ENCODE data around the gene PALLD.
"Not testable (repeated sequence)": the region's sequence is repeated elsewhere in the genome, so short reads cannot be mapped to it uniquely, and the experiment has no call there.

Gene PALLD

DNA sequence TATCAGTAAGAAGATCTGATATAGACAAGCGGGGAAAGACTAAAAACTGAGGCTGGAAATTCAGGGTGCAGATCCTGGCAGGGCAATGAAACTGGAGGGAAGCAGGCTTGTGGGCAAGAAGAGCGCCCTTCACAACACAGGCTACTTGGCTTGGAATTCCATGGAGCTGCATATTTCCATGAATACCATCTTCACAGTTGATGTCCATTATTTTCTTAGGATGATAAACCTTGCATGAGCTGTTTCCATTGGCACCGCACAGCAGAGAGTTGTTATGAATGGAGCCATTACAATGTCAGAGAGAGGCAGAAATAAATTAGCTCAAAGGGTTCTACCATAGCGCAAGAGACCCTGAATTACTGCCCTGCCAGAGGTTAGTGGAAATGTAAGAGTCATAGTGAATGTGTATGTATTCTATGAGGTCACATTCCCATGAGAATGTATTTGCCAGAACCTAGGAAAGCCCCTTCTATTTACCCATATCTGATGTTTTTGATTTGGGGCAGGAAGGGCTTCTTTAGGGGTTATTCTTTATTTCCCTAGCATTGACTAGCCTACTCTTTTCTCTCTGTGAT is 215.6 kb downstream of the PALLD start:
- DNase-seq: no peak

DNA sequence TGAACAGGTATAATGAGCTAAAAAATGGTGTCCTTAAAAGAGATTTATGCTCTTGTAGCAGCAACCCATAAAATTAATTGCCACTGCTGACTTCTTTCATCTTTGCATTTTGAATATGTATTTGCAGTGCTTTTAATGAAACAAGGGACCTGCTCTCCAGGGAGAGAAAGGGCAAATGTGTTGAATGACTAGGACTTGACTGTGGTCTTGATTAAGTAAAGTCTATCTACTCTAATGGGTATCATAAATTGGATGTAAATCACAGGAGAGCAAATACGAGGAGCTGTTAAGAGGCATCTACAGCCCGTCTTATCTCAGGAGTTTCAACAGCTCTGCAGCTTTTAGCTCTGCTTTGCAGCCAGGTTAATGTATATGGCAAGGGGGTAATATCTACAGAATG is 216.4 kb downstream of the PALLD start:
- DNase-seq: no peak

DNA sequence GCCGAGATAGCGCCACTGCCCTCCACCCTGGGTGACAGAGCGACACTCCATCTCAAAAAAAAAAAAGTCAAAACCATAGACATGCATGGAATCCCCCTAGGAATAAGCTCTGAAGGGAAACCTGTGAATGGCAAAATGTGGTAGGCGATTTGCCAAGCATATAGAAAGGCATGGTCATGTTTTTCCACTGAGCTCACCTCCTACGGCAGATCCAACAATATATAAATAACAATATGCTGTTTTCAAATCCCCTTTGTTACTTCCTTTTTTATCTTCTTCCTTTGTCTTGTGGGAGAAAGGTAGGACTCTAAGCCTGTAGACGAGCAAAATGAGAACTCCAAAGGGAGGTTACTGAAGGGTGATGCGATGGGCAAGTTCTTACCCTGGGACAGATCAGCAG is 219.0 kb downstream of the PALLD start:
- DNase-seq: no peak

DNA sequence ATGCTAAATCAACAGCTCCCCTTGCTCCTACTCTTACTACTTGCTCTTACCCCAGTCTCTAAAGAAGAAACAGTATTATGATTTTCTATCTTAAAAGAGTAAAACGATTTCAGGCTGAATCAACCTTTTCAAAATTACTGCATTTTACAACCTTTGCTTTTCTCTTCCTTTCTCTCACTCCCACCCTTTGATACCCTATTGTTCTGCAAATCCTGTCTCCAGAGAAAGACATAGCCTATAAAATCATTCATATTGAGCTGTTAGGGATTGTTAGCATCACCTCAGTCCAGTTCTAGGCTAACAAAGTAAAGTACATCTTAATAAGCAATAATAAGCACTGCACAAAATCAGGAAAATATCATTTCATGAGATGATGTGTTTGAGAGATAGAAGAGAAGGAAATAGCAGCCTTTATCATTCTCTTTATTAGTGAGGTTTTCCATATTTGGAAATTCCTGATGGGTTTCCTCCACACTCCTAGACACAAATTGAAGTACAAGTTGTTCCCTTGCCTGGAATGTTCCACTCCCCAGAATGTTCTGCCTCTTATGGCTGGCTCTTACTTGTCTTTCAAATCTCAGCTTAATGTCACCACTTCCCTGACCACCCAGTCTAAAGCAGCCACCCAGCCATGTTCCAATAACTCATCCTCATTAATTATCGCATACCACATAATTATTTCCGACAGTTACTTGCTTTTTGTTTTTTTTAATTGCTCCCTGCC is 219.7 kb downstream of the PALLD start:
- no peak for DNase-seq

DNA sequence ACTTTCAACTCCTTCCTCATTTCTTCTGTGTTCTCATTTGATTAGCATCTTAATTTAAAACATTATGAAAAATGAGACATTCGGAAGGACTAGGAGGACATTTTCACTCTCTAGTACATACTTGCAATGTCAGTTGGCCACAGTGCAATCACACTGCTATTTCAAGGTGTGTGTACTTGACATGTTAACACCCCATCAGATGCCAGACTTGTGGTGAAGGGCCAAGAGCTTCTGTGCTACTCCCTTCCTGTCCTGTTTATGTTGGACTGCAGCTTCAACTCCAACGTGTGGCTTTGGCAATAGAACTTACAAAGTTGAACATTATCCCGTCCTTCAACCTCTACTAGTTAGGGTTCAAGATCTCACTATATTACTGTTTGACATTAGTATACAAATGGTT is 221.0 kb downstream of the PALLD start:
- DNase-seq: no peak

DNA sequence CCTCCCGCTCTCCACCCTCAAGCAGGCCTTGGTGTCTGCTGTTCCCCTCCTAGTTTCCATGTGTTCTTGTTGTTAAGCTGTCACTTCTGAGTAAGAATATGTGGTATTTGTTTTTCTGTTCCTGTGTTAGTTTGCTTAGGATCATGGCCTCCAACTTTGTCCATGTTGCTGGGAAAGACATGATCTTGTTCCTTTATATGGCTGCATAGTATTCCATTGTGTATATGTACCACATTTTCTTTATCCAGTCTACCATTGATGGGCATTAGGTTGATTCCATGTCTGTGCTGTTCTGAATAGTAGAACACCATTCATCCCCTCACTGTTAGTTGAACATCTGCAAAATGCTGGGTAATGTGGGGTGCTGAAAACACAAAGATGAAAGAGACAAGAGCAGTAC is 222.9 kb downstream of the PALLD start:
- DNase-seq: no peak

DNA sequence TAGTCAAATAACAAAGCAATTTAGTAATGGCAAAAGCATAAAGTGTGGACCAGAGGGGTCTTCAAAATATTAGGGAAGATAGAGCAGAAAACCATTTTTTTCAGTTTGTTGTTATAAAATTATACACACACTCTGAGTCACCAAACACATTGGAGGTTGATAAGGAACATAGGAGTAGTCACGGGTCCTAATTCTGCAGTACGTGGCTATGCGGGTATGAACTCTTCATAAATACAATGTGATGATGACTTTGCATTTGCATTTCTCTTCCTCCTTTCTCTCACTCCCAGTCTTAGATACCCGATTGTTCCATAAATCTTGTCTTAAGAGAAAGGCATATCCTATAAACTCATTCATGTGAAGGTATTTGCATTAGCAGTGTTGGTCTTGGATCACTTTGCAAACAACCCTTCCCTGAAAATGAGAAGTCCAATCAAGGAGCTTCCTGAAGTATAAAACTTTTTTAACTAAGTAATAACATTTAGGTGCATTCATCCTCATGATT is 223.6 kb downstream of the PALLD start:
- DNase-seq: no peak

DNA sequence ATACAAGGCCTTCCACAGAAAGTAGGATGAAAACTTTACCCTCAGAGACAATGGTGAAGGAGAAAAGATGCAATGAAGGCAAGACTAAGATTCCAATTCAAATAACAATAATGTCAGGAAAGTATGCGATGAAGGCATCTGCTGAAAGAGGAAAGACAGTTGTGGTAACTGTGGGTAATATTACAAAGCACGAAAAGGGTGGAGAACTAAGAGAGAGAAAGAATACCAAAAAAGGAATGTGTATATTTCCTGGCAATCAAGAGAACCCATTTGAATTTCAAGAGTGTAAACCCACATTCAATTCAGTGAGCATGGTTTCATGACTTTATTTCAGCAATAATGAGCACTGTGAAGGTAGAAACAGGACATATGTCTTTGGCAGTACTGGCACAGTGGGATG is 225.5 kb downstream of the PALLD start:
- no peak for DNase-seq

DNA sequence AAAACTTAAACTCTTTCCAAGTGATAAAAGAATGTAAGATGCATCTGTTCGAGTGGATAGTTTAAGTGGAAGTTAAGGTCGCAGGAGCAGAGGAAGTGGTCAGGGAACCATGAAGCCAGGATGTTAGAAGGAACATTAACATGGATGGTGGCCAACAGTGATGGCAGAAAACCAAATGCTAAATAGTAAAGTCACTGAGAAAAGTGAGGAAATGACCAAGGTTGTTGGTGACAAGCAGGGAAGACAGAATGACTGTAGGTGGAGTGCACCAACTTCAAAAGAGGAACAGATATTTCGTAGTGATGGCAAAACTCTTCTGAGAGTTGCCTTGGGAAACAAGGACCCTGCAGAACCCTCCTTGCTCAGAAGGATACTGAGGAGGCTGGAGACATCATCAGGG is 226.2 kb downstream of the PALLD start:
- no peak for DNase-seq

DNA sequence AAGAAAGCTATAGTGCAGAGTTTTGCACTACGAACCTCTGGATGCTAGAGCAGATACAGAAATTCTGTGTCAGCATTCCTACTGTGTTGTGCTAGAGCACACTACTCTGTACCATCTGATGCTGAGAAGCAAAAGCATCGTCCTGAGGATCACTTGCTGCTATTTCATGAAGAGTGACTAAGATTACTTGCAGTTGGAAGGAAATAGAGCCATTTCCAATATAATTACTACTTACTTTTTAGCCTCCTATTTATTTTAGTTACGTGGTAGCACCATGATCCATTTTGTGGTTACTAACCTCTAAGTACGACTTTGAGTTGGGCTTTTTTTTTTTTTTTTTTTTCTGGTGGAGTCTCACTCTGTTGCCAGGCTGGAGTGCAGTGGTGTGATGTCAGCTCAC is 226.7 kb downstream of the PALLD start:
- DNase-seq: no peak

DNA sequence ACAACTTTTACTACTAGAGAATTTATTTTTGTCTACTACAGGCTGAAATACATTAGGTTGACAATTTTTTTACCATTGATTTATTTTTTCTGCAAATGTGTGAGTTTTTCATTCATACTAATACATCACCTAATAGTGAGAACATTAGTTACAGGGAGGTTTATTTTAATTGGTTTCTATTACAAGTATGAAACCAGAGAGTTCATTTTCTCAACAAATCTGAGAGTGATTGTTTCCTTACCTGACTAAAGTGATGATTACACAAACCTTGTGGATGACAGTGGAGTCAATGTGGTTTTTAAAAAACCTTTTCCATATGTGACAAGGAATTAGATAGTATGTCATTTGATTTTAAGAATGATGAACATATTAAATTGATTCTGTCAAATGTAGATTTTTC is 227.4 kb downstream of the PALLD start:
- no peak for DNase-seq

DNA sequence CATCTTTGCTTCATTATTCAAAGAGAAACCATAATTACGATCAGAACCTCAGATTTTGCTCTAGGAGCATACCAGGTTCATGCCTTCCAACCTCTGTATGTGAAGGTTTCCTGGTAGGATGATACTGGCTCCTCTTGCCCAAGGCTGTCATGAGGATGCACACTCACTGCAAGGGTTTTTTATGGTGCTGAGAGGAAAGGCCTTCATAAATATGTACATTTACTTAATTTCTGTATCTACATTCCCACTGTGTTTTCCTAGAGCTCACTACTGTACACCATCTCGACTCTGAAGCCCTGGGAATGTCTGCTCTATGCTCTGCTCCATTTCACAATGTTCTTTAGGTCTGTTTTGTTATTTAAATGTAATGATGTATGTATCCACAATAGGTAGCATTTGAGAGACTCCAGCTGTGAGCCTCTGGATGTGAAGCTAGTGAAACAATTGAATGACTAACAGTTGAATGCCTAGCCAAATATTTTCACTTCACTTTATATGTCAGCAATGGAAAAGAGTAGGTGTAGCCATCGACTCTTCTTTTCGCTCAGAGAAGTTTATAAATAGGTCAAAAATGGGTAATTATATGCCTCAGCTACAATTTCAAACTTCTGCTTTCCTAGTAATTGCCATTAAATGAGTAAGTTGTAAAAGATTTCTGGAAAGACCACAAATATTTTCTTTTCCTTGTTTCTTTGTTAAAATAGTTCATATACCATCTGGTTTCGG is 228.0 kb downstream of the PALLD start:
- DNase-seq: no peak

DNA sequence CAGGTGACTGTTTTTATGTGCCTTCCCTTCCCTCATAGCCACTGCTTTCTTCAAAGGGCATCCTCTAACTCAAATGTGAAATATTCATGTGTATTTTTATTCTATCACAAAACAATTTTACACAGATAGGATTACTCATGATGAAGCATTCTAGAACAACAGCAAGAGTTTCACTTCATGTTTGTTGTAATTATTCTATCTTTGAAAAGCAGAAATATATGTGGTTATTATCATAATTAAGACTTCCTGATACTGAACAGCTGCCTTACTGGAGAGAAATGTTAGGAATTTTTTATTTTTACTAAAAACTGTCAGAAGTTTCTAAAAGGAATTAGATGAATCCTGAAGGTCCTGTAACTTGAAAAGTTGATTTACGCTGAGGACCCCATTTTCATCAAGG is 229.1 kb downstream of the PALLD start:
- no peak for DNase-seq

DNA sequence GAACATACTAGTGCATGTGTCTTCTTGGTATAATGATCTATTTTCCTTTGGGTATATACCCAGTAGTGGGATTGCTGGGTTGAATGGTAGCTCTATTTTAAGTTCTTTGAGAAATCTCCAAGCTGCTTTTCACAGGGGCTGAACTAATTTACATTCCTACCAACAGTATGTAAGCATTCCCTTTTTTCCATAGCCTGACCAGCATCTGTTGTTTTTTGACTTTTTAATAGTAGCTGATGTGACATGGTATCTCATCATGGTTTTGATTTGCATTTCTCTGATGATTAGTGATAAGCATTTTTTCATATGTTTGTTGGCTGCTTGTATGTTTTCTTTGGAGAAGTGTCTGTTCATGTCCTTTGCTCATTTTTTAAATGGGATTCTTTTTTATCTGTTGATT is 230.3 kb downstream of the PALLD start:
- DNase-seq: not testable (repeated sequence)

DNA sequence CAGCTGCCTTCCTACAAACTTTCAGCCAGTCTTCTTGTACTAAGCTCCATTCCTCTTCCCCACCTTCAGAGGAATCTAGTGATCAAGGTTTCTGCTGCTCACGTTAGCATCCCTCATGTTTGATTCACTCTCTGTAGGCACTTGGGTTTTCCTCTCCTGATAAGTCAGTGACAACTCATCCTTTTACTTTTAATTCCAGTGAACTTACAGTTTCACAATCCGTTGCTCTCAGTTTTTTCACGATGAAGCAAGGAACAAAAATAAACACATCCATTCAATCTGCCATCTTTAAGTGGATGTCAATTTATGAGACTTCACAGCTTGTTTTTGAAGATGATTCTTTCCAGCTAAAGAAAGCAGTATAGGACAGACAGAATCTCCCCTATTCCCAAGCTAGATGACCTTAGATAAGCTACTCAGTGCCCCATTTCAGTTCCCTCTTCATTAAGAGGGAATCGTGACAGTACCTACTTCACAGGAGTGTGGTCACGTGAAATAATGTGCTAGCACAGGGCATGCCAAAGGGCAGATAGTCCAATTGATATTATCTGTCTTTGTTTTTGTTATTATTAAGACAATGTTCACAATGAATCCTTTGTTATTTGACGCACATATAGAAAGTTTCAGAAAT is 234.3 kb downstream of the PALLD start:
- no peak for DNase-seq

DNA sequence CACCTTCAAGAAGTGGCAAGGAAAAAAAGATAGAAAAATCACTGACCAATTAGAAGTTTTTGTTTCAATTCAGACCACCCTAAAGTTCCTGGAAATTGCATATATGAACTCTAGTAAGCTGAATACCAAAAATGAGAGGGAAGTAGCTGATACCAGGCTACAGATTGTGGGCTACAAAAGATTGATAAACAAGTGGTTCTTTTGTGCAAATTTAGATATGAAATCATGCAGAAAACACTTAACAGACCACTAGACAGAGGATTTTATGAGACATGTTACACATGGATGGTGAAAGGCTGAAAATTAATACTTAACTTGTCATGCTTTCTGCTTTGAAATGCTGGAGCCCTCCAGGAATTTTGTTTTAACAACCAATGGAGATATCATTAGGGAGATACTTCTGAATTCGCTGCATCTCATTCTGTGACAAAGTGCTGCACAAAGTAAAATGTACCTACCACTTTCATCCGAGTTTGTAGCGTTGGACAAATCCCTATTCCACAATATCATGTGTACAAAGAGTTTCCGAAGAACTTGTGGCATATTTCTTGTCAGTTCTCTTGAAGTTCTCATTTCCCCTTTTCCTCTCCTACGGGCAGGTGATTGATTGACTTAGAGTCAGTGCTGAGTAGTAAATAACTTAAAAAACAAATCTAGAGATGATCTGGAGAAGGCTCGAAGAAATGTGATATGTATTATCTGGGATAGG is 235.0 kb downstream of the PALLD start:
- no peak for DNase-seq

DNA sequence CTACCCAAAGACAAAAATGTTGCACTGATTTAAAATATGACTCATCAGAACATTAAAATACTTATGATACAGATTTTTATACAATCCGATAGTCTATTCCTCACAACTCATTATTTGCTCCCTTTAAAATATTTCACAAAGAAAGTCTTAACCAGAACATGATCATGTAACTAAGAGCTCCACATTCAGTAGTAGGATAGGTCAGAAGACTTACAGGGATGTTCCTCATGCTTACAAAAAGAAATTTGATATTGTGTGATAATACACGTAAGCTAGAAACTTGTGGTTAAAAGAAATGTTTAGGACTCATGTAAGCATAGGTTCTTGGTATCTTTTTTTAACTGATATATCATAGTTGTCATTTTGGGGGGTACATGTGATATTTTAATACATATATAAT is 235.9 kb downstream of the PALLD start:
- DNase-seq: no peak

DNA sequence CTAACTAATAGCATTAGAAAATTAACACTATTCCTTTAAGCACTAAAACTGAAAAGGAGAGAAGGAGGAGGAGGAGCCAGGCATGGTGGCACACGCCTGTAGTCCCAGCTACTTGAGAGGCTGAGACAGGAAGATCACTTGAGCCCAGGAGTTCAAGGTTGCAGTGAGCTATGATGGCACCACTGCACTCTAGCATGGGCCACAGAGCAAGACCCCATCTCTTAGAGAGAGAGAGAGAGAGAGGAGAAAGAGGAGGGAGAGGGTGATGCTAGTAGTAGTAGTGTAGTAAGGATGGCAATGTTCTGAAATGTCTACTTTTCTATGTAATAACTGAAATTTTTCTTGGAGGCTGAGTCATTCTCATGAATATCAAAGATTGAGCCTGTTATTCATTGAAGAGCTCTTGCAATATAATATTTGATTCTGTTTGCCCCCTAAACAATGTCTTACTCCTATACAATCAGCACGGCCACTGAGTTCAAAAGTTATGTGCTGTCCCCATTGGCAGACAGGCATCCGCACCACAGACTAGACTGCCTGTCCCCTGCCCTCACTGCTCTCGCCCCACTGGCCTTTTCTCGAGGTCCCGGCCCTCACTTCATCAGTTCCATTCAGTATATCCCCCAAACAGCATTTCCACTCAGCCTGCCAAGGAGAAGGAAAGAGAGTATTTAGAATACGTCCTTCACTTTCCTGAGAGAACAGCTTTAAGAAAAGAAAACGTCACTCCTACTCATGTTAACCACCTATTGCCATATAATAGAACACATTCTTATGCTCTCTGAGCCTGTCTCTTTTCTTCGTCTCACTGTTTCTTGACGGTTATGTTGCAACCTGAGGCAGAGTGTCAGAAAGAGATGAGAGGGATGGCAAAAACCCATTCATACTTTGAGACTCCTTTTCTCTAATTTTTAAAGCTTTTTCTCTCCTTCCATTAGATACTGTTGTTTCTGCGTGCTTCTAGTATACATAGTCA is 238.1 kb downstream of the PALLD start:
- no peak for DNase-seq

DNA sequence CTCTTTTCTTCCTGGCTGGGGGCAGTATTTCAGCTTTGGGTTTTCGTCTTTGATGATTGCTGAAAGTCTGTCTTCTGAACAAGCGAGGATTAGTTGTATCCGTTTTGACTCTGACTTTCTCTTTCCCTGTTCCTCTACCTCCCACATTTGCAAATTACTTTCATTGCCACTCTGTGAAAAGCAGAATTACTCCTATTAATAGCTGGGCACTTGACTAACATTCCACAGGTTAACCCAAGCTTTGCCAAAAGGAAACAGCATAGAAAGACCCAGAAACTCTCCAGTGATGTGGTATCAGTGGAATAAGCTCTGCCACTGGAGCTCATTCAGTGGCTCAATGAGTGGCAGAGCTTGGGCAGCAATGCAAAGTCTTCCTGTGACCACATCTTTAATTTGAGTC is 238.9 kb downstream of the PALLD start:
- DNase-seq: no peak

DNA sequence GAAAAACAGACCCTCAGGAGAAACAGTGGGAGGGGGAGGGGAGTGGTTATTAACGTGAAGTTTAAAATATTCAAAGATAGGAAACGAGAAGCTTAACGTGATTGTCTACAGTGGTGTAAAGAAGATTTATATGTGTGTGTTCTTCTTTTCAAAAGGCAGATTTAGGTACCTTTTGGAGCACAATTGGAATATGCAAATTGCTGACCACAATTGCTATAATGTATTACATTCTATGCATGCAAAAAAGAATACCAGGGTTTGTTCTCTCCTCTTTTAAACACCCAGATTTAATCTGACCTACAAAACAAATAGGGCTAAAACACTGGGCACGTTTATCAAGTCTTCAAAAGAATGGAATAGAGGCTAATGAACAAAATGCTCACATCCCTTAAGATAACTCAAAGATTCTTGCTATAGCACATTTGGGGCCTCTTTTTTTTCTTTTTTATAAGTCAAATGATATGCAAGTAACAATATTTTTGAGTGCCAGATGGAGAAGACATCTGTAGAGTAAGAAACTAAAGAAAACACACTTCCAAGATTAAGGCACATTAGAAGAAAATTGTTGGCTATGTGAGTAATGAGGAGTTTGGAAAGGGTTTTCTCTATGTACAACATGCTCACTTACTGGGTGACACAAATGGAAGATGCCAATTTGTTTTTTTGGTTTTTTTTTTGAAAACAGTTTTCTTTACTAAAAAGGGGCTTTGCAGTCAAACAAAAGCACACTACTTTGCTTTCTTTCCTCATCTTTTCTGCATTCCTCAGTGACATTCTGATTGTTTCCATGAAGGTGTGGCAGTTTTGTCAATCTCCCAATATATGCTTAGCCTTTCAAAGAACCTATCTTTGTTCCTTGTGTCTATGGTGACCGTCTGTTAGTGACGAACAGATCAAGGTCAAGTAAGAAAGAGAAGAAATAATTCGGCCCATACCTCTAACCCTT is 240.3 kb downstream of the PALLD start:
- no peak for DNase-seq

DNA sequence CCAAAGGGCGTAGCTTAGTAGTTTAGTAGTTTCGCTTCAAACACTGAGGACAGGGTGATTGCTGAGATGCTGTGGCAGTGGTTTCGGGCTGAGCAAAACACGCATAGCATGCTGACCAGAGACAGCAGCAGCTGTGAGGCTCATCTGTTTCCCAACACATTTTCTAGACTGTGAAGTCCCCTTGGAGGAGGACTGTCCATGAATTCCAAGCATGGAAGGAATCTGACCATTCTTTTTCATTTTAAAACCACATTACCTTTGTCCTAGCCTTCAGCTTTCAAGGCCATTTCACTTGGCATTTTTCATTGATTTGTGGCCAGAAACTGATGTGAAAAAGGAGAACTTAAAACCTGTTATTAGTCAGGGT is 240.9 kb downstream of the PALLD start:
- no peak for DNase-seq
